IMR-90 (cell line): ENCODE results near the gene AIFM2.

ENCODE experiments used
- BHLHE40 ChIP-seq: fragments of 150-350 bp; IDR thresholded peaks from 2 replicates; pipeline ENCODE4 v1.6.1; 2016; ENCODE audit warnings: mild to moderate bottlenecking, low read depth, low read length
- CEBPB ChIP-seq: IDR thresholded peaks from 2 replicates; pipeline ENCODE4 v1.6.1; 2012; ENCODE audit warnings: low read depth, low read length, improper control_type of control experiment
- CHD1 ChIP-seq: IDR thresholded peaks from 2 replicates; pipeline ENCODE4 v1.6.1; 2012; ENCODE audit warnings: low read depth, low read length, improper control_type of control experiment
- FOS ChIP-seq: fragments of 150-350 bp; IDR thresholded peaks from 2 replicates; pipeline ENCODE4 v1.6.1; 2016; ENCODE audit warnings: low read depth, low read length
- MAFK ChIP-seq: IDR thresholded peaks from 2 replicates; pipeline ENCODE4 v1.6.1; 2012; ENCODE audit warnings: low read depth, low read length, improper control_type of control experiment
- POLR2A ChIP-seq: IDR thresholded peaks from 2 replicates; pipeline ENCODE4 v1.6.1; 2012; ENCODE audit warnings: mild to moderate bottlenecking, low read depth, low read length
- RAD21 ChIP-seq: IDR thresholded peaks from 2 replicates; pipeline ENCODE4 v1.6.1; 2012; ENCODE audit warnings: low read length, improper control_type of control experiment
- RCOR1 ChIP-seq: IDR thresholded peaks from 2 replicates; pipeline ENCODE4 v1.6.1; 2012; ENCODE audit warnings: mild to moderate bottlenecking, low read length, improper control_type of control experiment; ENCODE audit not compliant: insufficient replicate concordance
- SMC3 ChIP-seq: fragments of 150-350 bp; IDR thresholded peaks from 2 replicates; pipeline ENCODE4 v1.6.1; 2016; ENCODE audit warnings: low read depth, mild to moderate bottlenecking, antibody characterized with exemption, low read length, moderate library complexity
- TF ChIP-seq, protein P1 (sequence below): conservative IDR thresholded peaks from 2 replicates; pipeline ENCODE4 v1.5.1; 2012; ENCODE audit warnings: mild to moderate bottlenecking, low read depth, low read length, improper control_type of control experiment
- TF ChIP-seq, protein P2 (sequence below): fragments of 150-350 bp; IDR thresholded peaks from 2 replicates; pipeline ENCODE4 v1.6.1; 2017; ENCODE audit warnings: mild to moderate bottlenecking, antibody characterized with exemption, low read length, low read depth
- TF ChIP-seq, protein P3 (sequence below): fragments of 150-350 bp; IDR thresholded peaks from 2 replicates; pipeline ENCODE4 v1.6.1; 2016; ENCODE audit warnings: low read depth, mild to moderate bottlenecking, low read length, moderate library complexity, borderline replicate concordance

DNA sequence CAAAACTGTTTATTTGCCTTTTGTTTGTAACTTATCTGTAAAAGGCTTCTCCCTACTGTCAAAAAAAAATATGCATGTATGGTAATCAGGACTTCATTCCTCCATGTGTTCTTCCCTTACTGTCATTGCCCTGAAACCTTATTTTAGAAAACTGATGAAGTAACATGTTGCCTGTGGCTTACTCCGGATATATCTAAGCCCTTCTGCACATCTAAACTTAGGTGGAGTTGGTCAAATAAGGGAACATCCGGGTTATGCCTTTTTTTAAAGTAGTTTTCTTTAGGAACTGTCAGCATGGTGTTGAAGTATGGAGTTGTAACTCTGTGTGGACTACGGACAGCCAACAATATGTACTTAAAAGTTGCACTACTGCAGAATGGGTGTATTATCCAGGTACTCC, 31.5 kb upstream of the AIFM2 start:
- TF ChIP-seq, protein P1, sequence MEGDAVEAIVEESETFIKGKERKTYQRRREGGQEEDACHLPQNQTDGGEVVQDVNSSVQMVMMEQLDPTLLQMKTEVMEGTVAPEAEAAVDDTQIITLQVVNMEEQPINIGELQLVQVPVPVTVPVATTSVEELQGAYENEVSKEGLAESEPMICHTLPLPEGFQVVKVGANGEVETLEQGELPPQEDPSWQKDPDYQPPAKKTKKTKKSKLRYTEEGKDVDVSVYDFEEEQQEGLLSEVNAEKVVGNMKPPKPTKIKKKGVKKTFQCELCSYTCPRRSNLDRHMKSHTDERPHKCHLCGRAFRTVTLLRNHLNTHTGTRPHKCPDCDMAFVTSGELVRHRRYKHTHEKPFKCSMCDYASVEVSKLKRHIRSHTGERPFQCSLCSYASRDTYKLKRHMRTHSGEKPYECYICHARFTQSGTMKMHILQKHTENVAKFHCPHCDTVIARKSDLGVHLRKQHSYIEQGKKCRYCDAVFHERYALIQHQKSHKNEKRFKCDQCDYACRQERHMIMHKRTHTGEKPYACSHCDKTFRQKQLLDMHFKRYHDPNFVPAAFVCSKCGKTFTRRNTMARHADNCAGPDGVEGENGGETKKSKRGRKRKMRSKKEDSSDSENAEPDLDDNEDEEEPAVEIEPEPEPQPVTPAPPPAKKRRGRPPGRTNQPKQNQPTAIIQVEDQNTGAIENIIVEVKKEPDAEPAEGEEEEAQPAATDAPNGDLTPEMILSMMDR, result no peak
- TF ChIP-seq POLR2A, result no peak
- no peak for TF ChIP-seq CHD1
- no peak for TF ChIP-seq BHLHE40
- no peak for TF ChIP-seq RAD21
- TF ChIP-seq SMC3, result no peak
- no peak for TF ChIP-seq RCOR1
- TF ChIP-seq, protein P2, sequence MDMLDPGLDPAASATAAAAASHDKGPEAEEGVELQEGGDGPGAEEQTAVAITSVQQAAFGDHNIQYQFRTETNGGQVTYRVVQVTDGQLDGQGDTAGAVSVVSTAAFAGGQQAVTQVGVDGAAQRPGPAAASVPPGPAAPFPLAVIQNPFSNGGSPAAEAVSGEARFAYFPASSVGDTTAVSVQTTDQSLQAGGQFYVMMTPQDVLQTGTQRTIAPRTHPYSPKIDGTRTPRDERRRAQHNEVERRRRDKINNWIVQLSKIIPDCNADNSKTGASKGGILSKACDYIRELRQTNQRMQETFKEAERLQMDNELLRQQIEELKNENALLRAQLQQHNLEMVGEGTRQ, result no peak
- TF ChIP-seq CEBPB, result no peak
- TF ChIP-seq, protein P3, sequence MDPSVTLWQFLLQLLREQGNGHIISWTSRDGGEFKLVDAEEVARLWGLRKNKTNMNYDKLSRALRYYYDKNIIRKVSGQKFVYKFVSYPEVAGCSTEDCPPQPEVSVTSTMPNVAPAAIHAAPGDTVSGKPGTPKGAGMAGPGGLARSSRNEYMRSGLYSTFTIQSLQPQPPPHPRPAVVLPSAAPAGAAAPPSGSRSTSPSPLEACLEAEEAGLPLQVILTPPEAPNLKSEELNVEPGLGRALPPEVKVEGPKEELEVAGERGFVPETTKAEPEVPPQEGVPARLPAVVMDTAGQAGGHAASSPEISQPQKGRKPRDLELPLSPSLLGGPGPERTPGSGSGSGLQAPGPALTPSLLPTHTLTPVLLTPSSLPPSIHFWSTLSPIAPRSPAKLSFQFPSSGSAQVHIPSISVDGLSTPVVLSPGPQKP, result no peak
- TF ChIP-seq MAFK, result no peak
- no peak for TF ChIP-seq FOS
